AG04450 (cell line): ENCODE data around the gene EBPL. TPM values are rescaled to one million over a fixed set of nuclear protein-coding genes. Genes with fewer than 3 reads are reported as not detected.

Experiments
- CTCF ChIA-PET: fragments of 300-600, 350-600 bp; formaldehyde crosslinking; extraction: SDS; loops from one replicate; lab custom pipeline; 2022; ENCODE audit warnings: antibody characterized with exemption, inconsistent platforms; lab: Charles Lee
- POLR2A ChIA-PET: fragments of 350-600 bp; formaldehyde crosslinking; extraction: SDS; loops from one replicate; lab custom pipeline; 2021; ENCODE audit warnings: antibody characterized with exemption, inconsistent platforms; lab: Yijun Ruan, JAX
- DNase-seq: peaks from one replicate; pipeline ENCODE4 v3.0.0-alpha.2; 2011; ENCODE audit warnings: low read depth, low spot score
- H3K27ac ChIP-seq: one replicate; pipeline ENCODE4 v1.5.1; 2012; ENCODE audit warnings: low read depth, low read length, control low read depth
- H3K27me3 ChIP-seq: one replicate; pipeline ENCODE4 v1.6.0; 2012; ENCODE audit warnings: low read length; ENCODE audit not compliant: control insufficient read depth, insufficient read depth
- H3K4me3 ChIP-seq: 2 replicates; pipeline ENCODE4 v1.5.1; 2011; ENCODE audit warnings: mild to moderate bottlenecking, low read depth, low read length, control low read depth
- H3K9me3 ChIP-seq: 2 replicates; pipeline ENCODE4 v1.5.1; 2012; ENCODE audit warnings: low read length; ENCODE audit not compliant: control insufficient read depth, insufficient read depth
- CTCF ChIP-seq: IDR thresholded peaks from 2 replicates; pipeline ENCODE4 v1.5.1; 2011; ENCODE audit warnings: low read depth, low read length, control low read depth, inconsistent platforms
- polyA plus RNA-seq: library from polyadenylated mRNA; depleted of rRNA; stranded (reverse); fragments of >200 nt; gene quantifications from 2 replicates; pipeline ENCODE4 v1.2.3, GENCODE V29; 2011

EBPL gene
- polyA plus RNA-seq, 1 experiment = 131 TPM

- CTCF ChIA-PET = no interaction called here
- no peak overlapping the region for H3K27ac ChIP-seq
- H3K27me3 ChIP-seq = no peaks in the 10 kb centered on the region
- POLR2A ChIA-PET = no interaction called here
- no peak for DNase-seq
- TF ChIP-seq CTCF = no peak
- no peak overlapping the region for H3K4me3 ChIP-seq
- H3K9me3 ChIP-seq = no peaks in the 10 kb centered on the region
Measured at GRCh38 chr13:49653478-49653877, 37.8 kb downstream of the EBPL start.

- ChIA-PET CTCF (no interaction called here), POLR2A (no interaction called here)
- H3K27ac ChIP-seq = no peak overlapping the region
- no peaks in the 10 kb centered on the region for H3K9me3 ChIP-seq
- no peaks in the 10 kb centered on the region for H3K27me3 ChIP-seq
- no peak overlapping the region for H3K4me3 ChIP-seq
- TF ChIP-seq CTCF = peak; percentile 33
- DNase-seq = no peak
Measured at GRCh38 chr13:49652355-49653305, 38.7 kb downstream of the EBPL start.

GRCh38 chr13:49651570-49652354 lies 39.5 kb downstream of the EBPL start:
- POLR2A ChIA-PET = no interaction called here
- Histone ChIP-seq H3K27me3 (no peaks in the 10 kb centered on the region), H3K9me3 (no peaks in the 10 kb centered on the region), H3K27ac (no peak overlapping the region), H3K4me3 (no peak overlapping the region)
- no peak for DNase-seq
- CTCF ChIA-PET = no interaction called here
- TF ChIP-seq CTCF = no peak

GRCh38 chr13:49649963-49650312 lies 41.3 kb downstream of the EBPL start:
- CTCF ChIA-PET = no interaction called here
- Histone ChIP-seq H3K4me3 (no peak overlapping the region), H3K27me3 (no peaks in the 10 kb centered on the region), H3K9me3 (no peaks in the 10 kb centered on the region), H3K27ac (peak overlapping the region; percentile 73)
- POLR2A ChIA-PET = interaction anchor here (0.6 to 1.0 kb wide), 4 partner anchors 41 to 674 kb away, joined by 3 to 4 read pairs (median 3); partner anchors contain the start of genes CAB39L, EBPL and SETDB2
- DNase-seq = no peak
- TF ChIP-seq CTCF = no peak
